Activated T-cell treated with anti-CD3 and anti-CD28 coated beads for 48 hours (primary cell): ENCODE data around the gene EFCAB8.
"Not testable (repeated sequence)": the region's sequence is repeated elsewhere in the genome, so short reads cannot be mapped to it uniquely, and the experiment has no call there.

Experiments
- DNase-seq: peaks from one replicate; pipeline ENCODE4 v3.0.0-alpha.2; 2020; ENCODE audit warnings: low read depth

EFCAB8 gene

GRCh38 chr20:32911355-32911754 lies 52.6 kb downstream of the EFCAB8 start:
- DNase-seq, result no peak

GRCh38 chr20:32912688-32913087 lies 54.0 kb downstream of the EFCAB8 start:
- DNase-seq, result no peak

GRCh38 chr20:32914031-32914430 lies 55.3 kb downstream of the EFCAB8 start:
- DNase-seq, result no peak

GRCh38 chr20:32917191-32917950 lies 58.6 kb downstream of the EFCAB8 start:
- no peak for DNase-seq

GRCh38 chr20:32918296-32918695 lies 59.6 kb downstream of the EFCAB8 start:
- no peak for DNase-seq

- DNase-seq, result no peak
Measured at GRCh38 chr20:32918751-32919150, 60.0 kb downstream of the EFCAB8 start.

- DNase-seq, result no peak
Measured at GRCh38 chr20:32920066-32920465, 61.3 kb downstream of the EFCAB8 start.

GRCh38 chr20:32920530-32921298 lies 62.0 kb downstream of the EFCAB8 start:
- no peak for DNase-seq

GRCh38 chr20:32922466-32922865 lies 63.7 kb downstream of the EFCAB8 start:
- DNase-seq, result no peak

- DNase-seq, result no peak
Measured at GRCh38 chr20:32924781-32925180, 66.1 kb downstream of the EFCAB8 start.

GRCh38 chr20:32925481-32926196 lies 66.9 kb downstream of the EFCAB8 start:
- DNase-seq, result no peak

GRCh38 chr20:32929162-32929561 lies 70.4 kb downstream of the EFCAB8 start:
- no peak for DNase-seq

GRCh38 chr20:32930181-32930580 lies 71.5 kb downstream of the EFCAB8 start:
- DNase-seq, result no peak

- no peak for DNase-seq
Measured at GRCh38 chr20:32930701-32931100, 72.0 kb downstream of the EFCAB8 start.

GRCh38 chr20:32934580-32934979 lies 75.9 kb downstream of the EFCAB8 start:
- no peak for DNase-seq

GRCh38 chr20:32941155-32941885 lies 82.6 kb downstream of the EFCAB8 start:
- no peak for DNase-seq

- DNase-seq, result no peak
Measured at GRCh38 chr20:32943490-32944052, 84.8 kb downstream of the EFCAB8 start.

GRCh38 chr20:32945710-32946221 lies 87.0 kb downstream of the EFCAB8 start:
- DNase-seq, result no peak

- no peak for DNase-seq
Measured at GRCh38 chr20:32946629-32947028, 87.9 kb downstream of the EFCAB8 start.

GRCh38 chr20:32950539-32950938 lies 91.8 kb downstream of the EFCAB8 start:
- DNase-seq, result not testable (repeated sequence)

GRCh38 chr20:32957459-32957858 lies 98.7 kb downstream of the EFCAB8 start:
- no peak for DNase-seq

- DNase-seq, result no peak
Measured at GRCh38 chr20:32958574-32958973, 99.9 kb downstream of the EFCAB8 start.
